Keratinocyte (primary cell): Measurements from ENCODE around the gene SELENOW.

Source experiments
- EZH2 ChIP-seq: IDR thresholded peaks from one replicate; pipeline ENCODE4 v1.6.1; 2012; ENCODE audit warnings: inconsistent platforms, mild to moderate bottlenecking, low read length, moderate library complexity
- TF ChIP-seq, protein P1 (sequence below), 3 experiments: IDR thresholded peaks in 1 of 3; conservative IDR thresholded peaks in 1 of 3; optimal IDR thresholded peaks in 1 of 3; 2 replicates in 2 of 3; 3 replicates in 1 of 3; pipeline versions ENCODE3 to v1.5.1; 2011; ENCODE audit warnings: low read length in 3 of 3, mild to moderate bottlenecking in 3 of 3, moderate library complexity in 2 of 3, control low read depth in 1 of 3, inconsistent platforms in 1 of 3; ENCODE audit not compliant: insufficient read depth in 2 of 3; ENCODE audit errors: extremely low read depth in 1 of 3

DNA sequence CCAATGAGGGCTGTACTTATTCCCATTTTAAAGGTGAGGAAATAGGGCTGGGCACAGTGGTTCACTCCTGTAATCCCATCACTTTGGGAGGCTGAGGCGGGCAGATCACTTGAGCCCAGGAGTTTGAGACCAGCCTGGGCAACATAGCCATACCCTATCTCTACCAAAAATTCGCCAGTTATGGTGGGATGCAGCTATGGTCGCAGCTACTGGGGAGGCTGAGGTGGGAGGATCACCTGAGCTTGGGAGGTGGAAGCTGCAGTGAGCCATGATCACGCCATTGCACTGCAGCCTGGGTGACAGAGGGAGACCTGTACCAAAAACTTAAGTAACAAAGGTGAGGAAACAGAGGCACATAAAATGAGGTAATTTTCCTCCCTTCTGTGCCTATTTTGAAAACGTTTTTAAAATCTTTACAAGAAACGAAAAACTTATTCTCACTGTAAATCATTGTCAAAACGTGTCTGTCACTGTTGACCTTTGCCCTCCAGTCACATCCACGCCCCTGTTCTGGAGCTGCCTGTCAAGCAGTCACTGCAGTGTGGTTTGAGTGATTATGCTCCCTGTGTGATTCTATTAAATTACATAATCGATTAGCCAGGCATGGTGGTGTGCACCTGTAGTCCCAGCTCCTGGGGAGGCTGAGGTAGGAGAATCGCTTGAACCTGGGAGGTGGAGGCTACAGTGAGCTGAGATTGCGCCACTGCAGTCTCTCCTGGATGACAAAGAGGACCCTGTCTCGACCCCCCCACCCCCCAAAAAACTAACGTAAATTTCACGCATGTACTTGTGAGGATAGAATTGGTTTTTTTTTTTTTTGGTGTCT, 20.7 kb upstream of the SELENOW start:
- TF ChIP-seq, protein P1, sequence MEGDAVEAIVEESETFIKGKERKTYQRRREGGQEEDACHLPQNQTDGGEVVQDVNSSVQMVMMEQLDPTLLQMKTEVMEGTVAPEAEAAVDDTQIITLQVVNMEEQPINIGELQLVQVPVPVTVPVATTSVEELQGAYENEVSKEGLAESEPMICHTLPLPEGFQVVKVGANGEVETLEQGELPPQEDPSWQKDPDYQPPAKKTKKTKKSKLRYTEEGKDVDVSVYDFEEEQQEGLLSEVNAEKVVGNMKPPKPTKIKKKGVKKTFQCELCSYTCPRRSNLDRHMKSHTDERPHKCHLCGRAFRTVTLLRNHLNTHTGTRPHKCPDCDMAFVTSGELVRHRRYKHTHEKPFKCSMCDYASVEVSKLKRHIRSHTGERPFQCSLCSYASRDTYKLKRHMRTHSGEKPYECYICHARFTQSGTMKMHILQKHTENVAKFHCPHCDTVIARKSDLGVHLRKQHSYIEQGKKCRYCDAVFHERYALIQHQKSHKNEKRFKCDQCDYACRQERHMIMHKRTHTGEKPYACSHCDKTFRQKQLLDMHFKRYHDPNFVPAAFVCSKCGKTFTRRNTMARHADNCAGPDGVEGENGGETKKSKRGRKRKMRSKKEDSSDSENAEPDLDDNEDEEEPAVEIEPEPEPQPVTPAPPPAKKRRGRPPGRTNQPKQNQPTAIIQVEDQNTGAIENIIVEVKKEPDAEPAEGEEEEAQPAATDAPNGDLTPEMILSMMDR (optimal IDR thresholded peaks at IDR 0.05 in 1 of 3, IDR thresholded peaks at IDR 0.05 in 1 of 3, conservative IDR thresholded peaks at IDR 0.05 in 1 of 3; ENCODE audit: extremely low read depth in 1 of 3, insufficient read depth in 2 of 3, low read length in 3 of 3) = no peak
- no peak for TF ChIP-seq EZH2
